HEK293T (cell line): ENCODE measurements around the gene STAG1.

Experiments used
- CTCF ChIA-PET: fragments of 350-600 bp; formaldehyde crosslinking; extraction: SDS; loops from one replicate; lab custom pipeline; 2021; ENCODE audit warnings: antibody characterized with exemption, inconsistent platforms; lab: Yijun Ruan, JAX
- POLR2A ChIA-PET: fragments of 350-600 bp; formaldehyde crosslinking; extraction: SDS; loops from one replicate; lab custom pipeline; 2020; ENCODE audit warnings: antibody characterized with exemption, inconsistent platforms; lab: Yijun Ruan, JAX
- DNase-seq: peaks from one replicate; pipeline ENCODE4 v3.0.0; 2012; ENCODE audit warnings: mixed read lengths; ENCODE audit errors: extremely low spot score
- ARNT ChIP-seq: fragments of 450-650 bp; IDR thresholded peaks from 2 replicates; pipeline ENCODE4 v1.6.1; 2017; ENCODE audit warnings: mild to moderate bottlenecking
- BHLHE40 ChIP-seq: fragments of 450-650 bp; IDR thresholded peaks from 2 replicates; pipeline ENCODE4 v1.6.1; 2016; ENCODE audit warnings: mild to moderate bottlenecking, moderate library complexity, borderline replicate concordance
- CTBP1 ChIP-seq: fragments of 450-650 bp; IDR thresholded peaks from 2 replicates; pipeline ENCODE4 v1.6.1; 2016; ENCODE audit warnings: borderline replicate concordance
- ELF4 ChIP-seq: fragments of 450-650 bp; IDR thresholded peaks from 2 replicates; pipeline ENCODE4 v1.6.1; 2017; ENCODE audit warnings: antibody characterized with exemption
- FOXA1 ChIP-seq: fragments of 450-650 bp; IDR thresholded peaks from 2 replicates; pipeline ENCODE4 v1.6.1; 2016; ENCODE audit warnings: mild to moderate bottlenecking
- FOXK2 ChIP-seq: fragments of 450-650 bp; IDR thresholded peaks from 2 replicates; pipeline ENCODE4 v1.6.1; 2016; ENCODE audit warnings: mild to moderate bottlenecking
- FOXM1 ChIP-seq: fragments of 450-650 bp; IDR thresholded peaks from 2 replicates; pipeline ENCODE4 v1.6.1; 2017; ENCODE audit warnings: mild to moderate bottlenecking, borderline replicate concordance
- HDGF ChIP-seq: fragments of 450-650 bp; IDR thresholded peaks from 2 replicates; pipeline ENCODE4 v1.6.1; 2017; ENCODE audit warnings: antibody characterized with exemption, borderline replicate concordance
- L3MBTL2 ChIP-seq: fragments of 450-650 bp; conservative IDR thresholded peaks from 2 replicates; pipeline ENCODE4 v1.6.1; 2016; ENCODE audit warnings: mild to moderate bottlenecking
- LEF1 ChIP-seq: fragments of 450-650 bp; IDR thresholded peaks from 2 replicates; pipeline ENCODE4 v1.6.1; 2017; ENCODE audit warnings: mild to moderate bottlenecking, borderline replicate concordance
- NFRKB ChIP-seq: fragments of 450-650 bp; IDR thresholded peaks from 2 replicates; pipeline ENCODE4 v1.6.1; 2016; ENCODE audit warnings: mild to moderate bottlenecking, moderate library complexity
- PKNOX1 ChIP-seq: fragments of 450-650 bp; IDR thresholded peaks from 2 replicates; pipeline ENCODE4 v1.6.1; 2016
- SP1 ChIP-seq: fragments of 450-650 bp; IDR thresholded peaks from 2 replicates; pipeline ENCODE4 v1.6.1; 2017
- SUZ12 ChIP-seq: fragments of 450-650 bp; IDR thresholded peaks from 2 replicates; pipeline ENCODE4 v1.6.1; 2016; ENCODE audit warnings: mild to moderate bottlenecking
- TARDBP ChIP-seq: fragments of 450-650 bp; IDR thresholded peaks from 2 replicates; pipeline ENCODE4 v1.6.1; 2016
- ZNF384 ChIP-seq: fragments of 450-650 bp; IDR thresholded peaks from 2 replicates; pipeline ENCODE4 v1.6.1; 2016

Gene STAG1

DNA sequence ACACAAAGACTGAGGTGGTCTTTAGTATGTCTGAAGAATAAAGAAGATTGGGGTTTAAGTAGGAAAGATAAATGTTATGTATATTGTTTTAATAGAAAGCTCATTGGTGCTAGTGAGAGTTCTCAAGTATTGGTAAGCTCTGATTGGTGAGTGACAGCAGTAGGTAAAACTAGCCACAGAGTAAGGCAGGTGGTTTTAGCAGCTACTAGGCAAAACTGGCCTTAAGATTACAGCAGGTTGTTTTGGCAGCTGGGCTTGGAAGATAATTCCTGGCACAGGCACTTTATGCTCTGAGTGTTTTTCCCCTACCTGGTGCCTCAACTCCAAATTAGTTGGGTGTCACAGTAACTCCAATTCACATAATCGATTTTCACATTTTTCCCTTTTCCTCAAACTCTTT, 66.3 kb downstream of the STAG1 start:
- CTCF ChIA-PET, result no interaction called here
- no peak for TF ChIP-seq ZNF384
- TF ChIP-seq NFRKB, result no peak
- TF ChIP-seq PKNOX1, result peak; percentile 33; the same call in 1 of the 2 replicates
- no peak for TF ChIP-seq FOXA1
- DNase-seq, result no peak

GRCh38 chr3:136682740-136683312, 69.4 kb downstream of the STAG1 start:
- no peak for DNase-seq
- POLR2A ChIA-PET, result no interaction called here
- CTCF ChIA-PET, result no interaction called here
- TF ChIP-seq LEF1 (no peak), ZNF384 (no peak), TARDBP (no peak), L3MBTL2 (no peak), CTBP1 (no peak), SUZ12 (no peak), ELF4 (no peak), NFRKB (no peak), SP1 (no peak), FOXA1 (no peak), HDGF (no peak), ARNT (no peak), FOXK2 (no peak)

More for the DNA sequence above, 66.3 kb downstream of the STAG1 start:
- POLR2A ChIA-PET, result no interaction called here

DNA sequence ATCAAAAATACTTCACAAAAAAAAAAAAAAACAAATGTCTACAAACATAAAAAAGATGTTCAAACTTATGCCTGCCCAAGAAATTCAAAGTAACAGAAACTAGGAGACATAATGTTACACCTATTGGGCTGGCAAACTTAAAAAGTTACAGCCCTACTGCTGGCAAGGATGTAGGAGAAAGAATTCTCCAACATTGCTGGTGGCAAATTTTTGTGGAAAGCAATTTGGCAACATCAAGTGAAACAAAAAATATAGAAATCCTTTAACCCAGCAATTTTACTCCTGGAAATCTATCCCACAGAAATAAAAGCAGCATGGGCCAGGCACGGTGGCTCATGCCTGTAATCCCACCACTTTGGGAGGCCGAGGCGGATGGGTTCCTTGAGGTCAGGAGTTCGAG, 73.2 kb downstream of the STAG1 start:
- ChIA-PET POLR2A (no interaction called here), CTCF (no interaction called here)
- TF ChIP-seq BHLHE40 (no peak), NFRKB (no peak), ELF4 (no peak), TARDBP (no peak), FOXK2 (no peak), L3MBTL2 (no peak)
- DNase-seq, result no peak

DNA sequence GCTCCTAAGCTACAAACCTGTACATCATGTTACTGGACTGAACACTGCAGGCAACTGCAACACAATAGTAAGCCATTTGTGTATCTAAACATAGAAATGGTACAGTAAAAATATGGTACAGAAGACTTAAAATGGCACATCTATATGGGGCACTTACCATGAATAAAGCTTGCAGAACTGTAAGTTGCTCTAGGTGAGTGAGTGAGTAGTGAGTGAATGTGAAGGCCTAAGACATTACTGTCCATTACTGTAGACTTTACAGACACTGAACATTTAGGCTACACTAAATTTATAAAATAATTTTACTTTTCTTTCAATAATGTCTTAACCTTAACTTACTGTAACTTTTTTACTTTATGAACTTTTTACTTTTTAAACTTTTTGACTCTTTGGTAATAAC, 76.2 kb downstream of the STAG1 start:
- POLR2A ChIA-PET, result interaction anchor here (2.4 kb wide), 1 partner anchor 76 kb away, joined by 8 read pairs; the partner anchor contains the start of gene STAG1
- CTCF ChIA-PET, result no interaction called here
- DNase-seq, result no peak
- TF ChIP-seq NFRKB (no peak), FOXK2 (no peak), CTBP1 (no peak), ARNT (no peak), LEF1 (no peak), SUZ12 (no peak), TARDBP (no peak), SP1 (no peak), L3MBTL2 (no peak), FOXA1 (no peak), ELF4 (no peak), PKNOX1 (no peak), BHLHE40 (no peak), FOXM1 (no peak), ZNF384 (no peak), HDGF (no peak)

DNA sequence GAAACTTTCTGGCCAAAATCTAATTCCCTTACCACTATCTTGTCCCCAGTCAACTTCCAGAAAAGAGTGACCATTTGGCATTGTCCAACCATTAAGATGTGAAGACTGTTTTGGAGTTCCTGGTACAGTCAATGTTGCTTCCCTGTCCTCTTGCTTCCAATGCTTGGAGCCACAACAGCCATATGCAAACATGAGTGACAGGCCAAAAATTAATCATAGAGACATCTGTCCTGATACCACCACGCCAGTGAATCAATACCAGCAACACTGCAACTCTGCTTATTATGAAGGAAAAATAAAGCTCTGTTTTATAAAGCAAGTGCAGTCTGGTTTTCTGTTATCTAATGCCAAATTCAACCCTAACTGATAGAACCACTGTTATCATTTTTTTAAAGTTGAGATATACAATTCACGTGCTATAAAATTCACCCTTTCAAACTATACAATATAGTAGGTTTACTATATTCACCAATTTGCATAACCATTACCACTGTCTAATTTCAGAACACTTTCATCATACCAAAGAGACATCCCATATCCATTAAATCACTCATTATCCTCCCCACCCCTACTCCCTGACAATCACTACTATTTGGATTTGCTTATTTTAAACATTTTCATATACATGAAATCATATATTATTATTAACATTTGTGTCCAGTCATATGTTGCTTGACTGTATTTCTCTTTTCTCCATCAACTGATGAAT, 76.9 kb downstream of the STAG1 start:
- ChIA-PET POLR2A (interaction anchor here (2.4 kb wide), 1 partner anchor 77 kb away, joined by 8 read pairs; the partner anchor contains the start of gene STAG1), CTCF (no interaction called here)
- no peak for TF ChIP-seq TARDBP
- no peak for TF ChIP-seq FOXK2
- no peak for TF ChIP-seq NFRKB
- TF ChIP-seq FOXA1, result no peak
- TF ChIP-seq ELF4, result no peak
- TF ChIP-seq ZNF384, result no peak
- TF ChIP-seq FOXM1, result no peak
- TF ChIP-seq SP1, result no peak
- TF ChIP-seq LEF1, result no peak
- TF ChIP-seq SUZ12, result no peak
- TF ChIP-seq BHLHE40, result no peak
- TF ChIP-seq HDGF, result no peak
- TF ChIP-seq L3MBTL2, result no peak
- no peak for TF ChIP-seq PKNOX1
- no peak for TF ChIP-seq CTBP1
- TF ChIP-seq ARNT, result no peak
- no peak for DNase-seq

- POLR2A ChIA-PET, result no interaction called here
- CTCF ChIA-PET, result no interaction called here
- no peak for DNase-seq
- TF ChIP-seq ARNT (no peak), FOXA1 (no peak)
Observed at GRCh38 chr3:136672457-136672856, 79.7 kb downstream of the STAG1 start.
